GM21737 (cell line): ENCODE measurements around the gene ARIH1.
A peak's percentile ranks its signal among the peaks of the same experiment; 100 is the strongest.
"Not testable (repeated sequence)": the region's sequence is repeated elsewhere in the genome, so short reads cannot be mapped to it uniquely, and the experiment has no call there.

Experiments used
- ATAC-seq: cut with Tn5 transposase; IDR thresholded peaks from one replicate; pipeline ENCODE4 v1.9.1; 2021; ENCODE audit warnings: mild to moderate bottlenecking, moderate library complexity; ENCODE audit not compliant: unreplicated experiment

ARIH1 gene

GRCh38 chr15:72599855-72600464, 125.8 kb downstream of the ARIH1 start:
- no peak for ATAC-seq

- ATAC-seq: no peak
These were observed 130.7 kb downstream of the ARIH1 start for GRCh38 chr15:72604794-72605193.

- not testable (repeated sequence) for ATAC-seq
These were observed 134.0 kb downstream of the ARIH1 start for GRCh38 chr15:72608084-72608483.

- ATAC-seq: no peak
These were observed 135.7 kb downstream of the ARIH1 start for GRCh38 chr15:72609862-72610261.

- not testable (repeated sequence) for ATAC-seq
These were observed 138.2 kb downstream of the ARIH1 start for GRCh38 chr15:72612324-72612723.

- ATAC-seq: no peak
These were observed 140.8 kb downstream of the ARIH1 start for GRCh38 chr15:72614810-72615532.

GRCh38 chr15:72615533-72616233, 141.6 kb downstream of the ARIH1 start:
- ATAC-seq: not testable (repeated sequence)

GRCh38 chr15:72616491-72617210, 142.5 kb downstream of the ARIH1 start:
- ATAC-seq: no peak

GRCh38 chr15:72623854-72624253, 149.7 kb downstream of the ARIH1 start:
- not testable (repeated sequence) for ATAC-seq

GRCh38 chr15:72626153-72626552, 152.0 kb downstream of the ARIH1 start:
- ATAC-seq: not testable (repeated sequence)

- ATAC-seq: not testable (repeated sequence)
These were observed 154.3 kb downstream of the ARIH1 start for GRCh38 chr15:72628249-72629067.

- ATAC-seq: not testable (repeated sequence)
These were observed 155.0 kb downstream of the ARIH1 start for GRCh38 chr15:72629068-72629570.

GRCh38 chr15:72636519-72637282, 162.6 kb downstream of the ARIH1 start:
- ATAC-seq: peak; percentile 61

- not testable (repeated sequence) for ATAC-seq
These were observed 165.8 kb downstream of the ARIH1 start for GRCh38 chr15:72639759-72640483.

GRCh38 chr15:72642271-72642670, 168.1 kb downstream of the ARIH1 start:
- ATAC-seq: not testable (repeated sequence)

- ATAC-seq: not testable (repeated sequence)
These were observed 174.6 kb downstream of the ARIH1 start for GRCh38 chr15:72648631-72649253.
